Measurements from ENCODE around the gene ITFG1. TPM values are rescaled to one million over a fixed set of nuclear protein-coding genes. Genes with fewer than 3 reads are reported as not detected.

Gene ITFG1
- total RNA-seq, 1 experiment from 2014 or later: 18.0 TPM

- no peak overlapping the region for H2AK5ac ChIP-seq (ENCODE audit: insufficient read length, low read length)
- no peak overlapping the region for H2BK120ac ChIP-seq (ENCODE audit: low read depth, low read length, poor library complexity, severe bottlenecking)
- H3K14ac ChIP-seq (ENCODE audit: insufficient read depth, low read length): no peak overlapping the region
- H3T11ph ChIP-seq (ENCODE audit: low read length): no peak overlapping the region
- WGBS (ENCODE audit: extremely low coverage, insufficient read length, low lambda C conversion rate): no CpG with 5 or more reads among the region's 6 CpGs
- DNase-seq: no peak
- H3K23ac ChIP-seq (ENCODE audit: insufficient read length, low read depth, low read length): no peak overlapping the region
- Mint-ChIP-seq H3K9me3 (no peaks in the 10 kb centered on the region), H3K4me1 (no peaks in the 10 kb centered on the region), H3K27me3 (ENCODE audit: low read depth) (no peaks in the 10 kb centered on the region), H3K27ac (no peak overlapping the region), H3K36me3 (ENCODE audit: insufficient read depth in 1 of 3, low read depth in 3 of 3) (peaks cover 0 to 13% (median 8%) of the 10 kb centered on the region in 3 experiments; a peak in 3 of 7 replicates), H3K4me3 (no peak overlapping the region)
- no peak overlapping the region for H2BK15ac ChIP-seq (ENCODE audit: low read depth, low read length)
- no peak for TF ChIP-seq CTCF (conservative IDR thresholded peaks at IDR 0.05)
- no peak overlapping the region for H2BK12ac ChIP-seq (ENCODE audit: insufficient read length, low read depth, low read length)
- no peak overlapping the region for H3K9ac ChIP-seq (ENCODE audit: extremely low read depth, insufficient read length, low read length)
- H4K91ac ChIP-seq (ENCODE audit: insufficient read length, low read depth, low read length): no peak overlapping the region
- no peaks in the 10 kb centered on the region for H3K23me2 ChIP-seq (ENCODE audit: insufficient read length, low read depth, low read length, poor library complexity, severe bottlenecking)
- no peak overlapping the region for H4K5ac ChIP-seq (ENCODE audit: insufficient read length, low read depth, low read length)
- no peaks in the 10 kb centered on the region for H3K4me1 ChIP-seq (ENCODE audit: insufficient read depth, low read length)
- H4K8ac ChIP-seq (replicated peaks; ENCODE audit: insufficient read length, low read depth, low read length): no peak overlapping the region
- no peak overlapping the region for H3K56ac ChIP-seq (ENCODE audit: insufficient read length, low read depth, low read length)
- H3K18ac ChIP-seq (ENCODE audit: insufficient read length, low read depth, low read length): no peak overlapping the region
- no peak overlapping the region for H2BK20ac ChIP-seq (ENCODE audit: low read depth, low read length, poor library complexity, severe bottlenecking)
- no peaks in the 10 kb centered on the region for H4K20me1 ChIP-seq (ENCODE audit: control insufficient read depth, insufficient read depth, insufficient read length)
- H3K27ac ChIP-seq (ENCODE audit: insufficient read length, low read depth, low read length): no peak overlapping the region
- no peak overlapping the region for H3K4me2 ChIP-seq (ENCODE audit: insufficient read depth, insufficient read length, low read length)
- no peaks in the 10 kb centered on the region for H3K79me1 ChIP-seq (ENCODE audit: insufficient read depth, low read depth, low read length, poor library complexity, severe bottlenecking)
- H3K79me2 ChIP-seq (ENCODE audit: insufficient read depth, low read length): no peaks in the 10 kb centered on the region
- no peak overlapping the region for H3K4ac ChIP-seq (ENCODE audit: low read depth, low read length)
- no peak overlapping the region for H2BK5ac ChIP-seq (ENCODE audit: insufficient read length, low read length)
- no peaks in the 10 kb centered on the region for H3K27me3 ChIP-seq (ENCODE audit: insufficient read depth, low read length)
- no peak overlapping the region for H2AFZ ChIP-seq (ENCODE audit: low read length)
- no peaks in the 10 kb centered on the region for H3K9me3 ChIP-seq (ENCODE audit: control insufficient read depth, low read depth, low read length)
Measured at GRCh38 chr16:47254756-47255155, 206.1 kb downstream of the ITFG1 start.
